ENCODE results near the gene PLCB1. TPM values are rescaled to one million over a fixed set of nuclear protein-coding genes. Genes with fewer than 3 reads are reported as not detected.
A peak's percentile ranks its signal among the peaks of the same experiment; 100 is the strongest.

The PLCB1 gene
- total RNA-seq, 2 experiments from 2014 or later: 0.63 to 1.5 TPM

DNA sequence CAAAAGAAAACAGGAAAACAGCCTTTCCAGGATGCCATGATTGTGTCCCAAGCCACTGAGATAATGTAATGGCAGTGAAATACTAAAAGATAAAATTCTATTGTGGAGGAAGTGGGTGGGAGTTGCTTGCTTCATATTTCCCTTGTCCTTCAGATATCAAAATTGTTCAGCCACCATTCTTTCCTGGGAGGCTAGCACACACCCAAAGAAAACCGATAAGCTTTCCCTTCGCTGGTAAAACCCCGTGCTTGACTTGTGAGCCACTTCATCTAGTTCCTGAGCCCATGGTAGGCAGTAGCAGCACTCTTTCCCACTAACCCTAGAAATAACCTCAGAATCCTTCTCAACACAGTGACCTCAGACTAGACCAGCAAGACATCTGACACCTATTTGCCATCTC, 579.4 kb downstream of the PLCB1 start:
- no peak for DNase-seq
- no peak for ATAC-seq
- Mint-ChIP-seq H3K4me3 (no peak overlapping the region), H3K36me3 (ENCODE audit: low read depth) (no peaks in the 10 kb centered on the region), H3K27me3 (ENCODE audit: low read depth) (no peaks in the 10 kb centered on the region), H3K4me1 (ENCODE audit: low read depth) (no peaks in the 10 kb centered on the region), H3K9me3 (ENCODE audit: insufficient read depth) (no peaks in the 10 kb centered on the region), H3K27ac (no peak overlapping the region)
- ChIA-PET CTCF (interaction anchor here (4.3 kb wide), 1 partner anchor 11 kb away, joined by 21 read pairs; no protein-coding TSS in a partner anchor), POLR2A (no interaction called here)

DNA sequence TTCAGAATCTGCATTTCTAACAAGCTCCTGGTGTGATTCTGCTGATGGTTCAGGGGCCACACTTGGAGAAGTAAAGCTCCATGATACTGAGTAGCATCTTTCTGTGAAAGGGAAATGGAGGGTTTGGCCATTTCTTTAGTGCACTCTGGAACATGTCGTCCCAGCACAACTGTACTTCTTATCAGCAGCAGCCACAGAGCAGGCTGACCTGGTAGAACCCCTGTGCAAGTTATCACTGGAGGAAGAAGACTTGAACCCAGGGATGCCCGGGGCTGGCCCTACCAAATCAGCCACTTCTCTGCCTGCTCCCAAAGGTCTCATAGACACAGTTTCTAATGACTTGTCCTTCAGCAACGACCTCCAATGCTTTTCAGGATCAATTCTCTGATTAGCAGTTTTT, 582.1 kb downstream of the PLCB1 start:
- ATAC-seq (no peak), DNase-seq (no peak)
- Mint-ChIP-seq H3K27me3 (ENCODE audit: low read depth) (no peaks in the 10 kb centered on the region), H3K4me3 (no peak overlapping the region), H3K36me3 (ENCODE audit: low read depth) (no peaks in the 10 kb centered on the region), H3K27ac (no peak overlapping the region), H3K9me3 (ENCODE audit: insufficient read depth) (no peaks in the 10 kb centered on the region), H3K4me1 (ENCODE audit: low read depth) (no peaks in the 10 kb centered on the region)
- POLR2A ChIA-PET: no interaction called here
- CTCF ChIA-PET: interaction anchor here (4.3 kb wide), 1 partner anchor 8 kb away, joined by 21 read pairs; no protein-coding TSS in a partner anchor

DNA sequence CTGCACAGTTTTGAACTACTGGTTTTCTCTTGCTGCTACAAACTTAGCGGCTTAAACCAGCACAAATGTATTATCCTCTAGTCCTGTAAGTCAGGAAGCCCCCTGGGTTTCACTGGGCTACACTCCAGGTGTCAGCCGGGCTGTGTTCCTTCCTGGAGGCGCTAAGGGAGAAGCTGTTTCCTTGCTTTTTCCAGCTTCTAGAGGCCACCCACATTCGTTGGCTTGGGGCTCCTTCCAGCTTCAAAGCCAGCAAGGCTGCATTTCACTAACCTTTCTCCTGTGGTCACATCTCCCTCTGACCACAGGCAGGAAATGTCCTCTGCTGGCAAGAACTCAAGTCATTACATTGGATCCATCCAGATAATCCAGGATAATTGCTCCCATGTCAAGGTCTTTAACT, 586.2 kb downstream of the PLCB1 start:
- no peaks in the 10 kb centered on the region for H3K4me1 Mint-ChIP-seq (ENCODE audit: low read depth)
- DNase-seq (no peak), ATAC-seq (no peak)
- H3K27me3 Mint-ChIP-seq (ENCODE audit: low read depth): no peaks in the 10 kb centered on the region
- POLR2A ChIA-PET: no interaction called here
- H3K36me3 Mint-ChIP-seq (ENCODE audit: low read depth): no peaks in the 10 kb centered on the region
- H3K9me3 Mint-ChIP-seq (ENCODE audit: insufficient read depth): no peaks in the 10 kb centered on the region
- H3K27ac Mint-ChIP-seq: no peak overlapping the region
- CTCF ChIA-PET: interaction anchor here (0.7 kb wide), 1 partner anchor 675 kb away, joined by 3 read pairs; no protein-coding TSS in a partner anchor
- H3K4me3 Mint-ChIP-seq: no peak overlapping the region

DNA sequence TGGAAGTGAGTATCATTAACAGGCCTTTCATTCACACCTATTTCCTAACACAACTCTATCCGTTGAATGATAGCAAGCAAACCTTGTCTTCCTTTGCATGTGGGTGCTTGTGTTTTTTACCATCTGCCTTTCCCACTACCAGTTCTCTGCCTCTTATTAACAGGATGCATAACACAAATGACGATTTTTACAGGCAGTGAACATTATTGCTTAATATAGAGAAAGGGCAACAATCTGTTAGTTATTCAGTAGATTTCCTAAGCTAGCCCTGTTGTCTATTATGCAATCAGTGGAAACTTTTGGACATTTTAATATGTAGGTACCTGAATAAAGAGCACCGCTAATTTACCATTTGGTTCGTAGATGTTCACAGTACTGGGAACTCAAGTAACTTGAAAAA, 588.0 kb downstream of the PLCB1 start:
- ATAC-seq (no peak), DNase-seq (no peak)
- H3K9me3 Mint-ChIP-seq (ENCODE audit: insufficient read depth): no peaks in the 10 kb centered on the region
- no peak overlapping the region for H3K4me3 Mint-ChIP-seq
- H3K4me1 Mint-ChIP-seq (ENCODE audit: low read depth): no peaks in the 10 kb centered on the region
- no peaks in the 10 kb centered on the region for H3K36me3 Mint-ChIP-seq (ENCODE audit: low read depth)
- ChIA-PET POLR2A (no interaction called here), CTCF (interaction anchor here (1.3 to 4.5 kb wide), 5 partner anchors 331 to 784 kb away, joined by 5 to 82 read pairs (median 26); partner anchors contain the start of gene PLCB1)
- no peaks in the 10 kb centered on the region for H3K27me3 Mint-ChIP-seq (ENCODE audit: low read depth)
- H3K27ac Mint-ChIP-seq: no peak overlapping the region

DNA sequence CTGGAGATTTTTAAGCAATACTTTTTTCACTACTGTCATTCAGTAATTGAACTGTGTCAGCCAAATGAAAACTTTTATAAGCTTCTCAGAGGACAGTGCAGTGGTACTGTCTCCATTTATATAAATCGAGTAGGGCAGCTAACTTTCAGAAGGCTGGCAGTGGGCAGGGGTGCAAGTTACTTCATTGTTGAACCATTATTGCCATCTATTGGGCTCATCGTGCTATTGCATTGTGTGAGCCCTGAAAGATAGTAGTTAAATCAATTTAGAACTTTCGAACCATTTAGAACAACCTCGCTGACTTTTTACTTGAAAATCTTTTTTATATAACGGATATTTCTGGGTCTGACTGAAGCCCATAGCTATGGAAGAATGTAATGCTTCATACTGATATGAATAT, 589.0 kb downstream of the PLCB1 start:
- H3K4me3 Mint-ChIP-seq: no peak overlapping the region

DNA sequence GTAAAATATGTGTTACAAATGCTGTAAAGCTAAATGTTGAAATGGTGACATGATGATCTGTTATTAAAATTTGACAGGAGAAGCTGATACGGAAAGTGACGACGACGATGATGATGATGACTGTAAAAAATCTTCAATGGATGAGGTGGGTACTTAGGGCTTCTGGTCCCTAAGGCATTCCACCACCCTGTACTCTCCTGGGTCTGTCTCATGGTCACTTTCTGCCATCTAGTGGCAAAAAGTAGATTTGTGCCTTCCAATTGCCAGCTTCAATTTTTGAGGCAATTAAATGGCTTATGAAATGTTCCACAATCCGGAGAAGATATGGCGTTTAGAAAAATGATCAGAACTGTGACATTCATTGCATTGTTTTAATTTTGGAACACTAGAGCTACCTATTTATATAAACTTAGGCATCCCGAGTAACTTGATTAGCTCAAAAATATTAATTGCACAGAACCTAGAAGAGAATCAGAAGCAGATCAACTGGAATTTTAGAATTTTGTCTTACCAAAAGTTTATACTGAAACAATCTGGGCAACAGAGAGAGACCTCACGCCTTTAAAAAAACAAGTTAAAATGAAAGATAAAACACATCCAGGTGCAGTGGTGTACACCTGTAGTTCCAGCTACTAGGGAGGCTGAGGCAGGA, 590.3 kb downstream of the PLCB1 start:
- no peaks in the 10 kb centered on the region for H3K36me3 Mint-ChIP-seq (ENCODE audit: low read depth)
- H3K9me3 Mint-ChIP-seq (ENCODE audit: insufficient read depth): no peaks in the 10 kb centered on the region
- H3K27ac Mint-ChIP-seq: no peak overlapping the region
- no peaks in the 10 kb centered on the region for H3K27me3 Mint-ChIP-seq (ENCODE audit: low read depth)
- ATAC-seq (no peak), DNase-seq (peak; percentile 44)
- H3K4me3 Mint-ChIP-seq: no peak overlapping the region
- CTCF ChIA-PET: interaction anchor here (0.7 to 4.5 kb wide), 49 partner anchors 9 to 1894 kb away, joined by 3 to 82 read pairs (median 4); partner anchors contain the start of gene PLCB1
- POLR2A ChIA-PET: no interaction called here
- H3K4me1 Mint-ChIP-seq (ENCODE audit: low read depth): no peaks in the 10 kb centered on the region

More for the DNA sequence above, 589.0 kb downstream of the PLCB1 start:
- no peaks in the 10 kb centered on the region for H3K9me3 Mint-ChIP-seq (ENCODE audit: insufficient read depth)
- H3K36me3 Mint-ChIP-seq (ENCODE audit: low read depth): no peaks in the 10 kb centered on the region
- H3K27ac Mint-ChIP-seq: no peak overlapping the region
- ChIA-PET POLR2A (no interaction called here), CTCF (interaction anchor here (0.9 to 4.5 kb wide), 28 partner anchors 9 to 1956 kb away, joined by 3 to 82 read pairs (median 8); partner anchors contain the start of gene PLCB1)
- ATAC-seq (no peak), DNase-seq (peak; percentile 36)
- H3K27me3 Mint-ChIP-seq (ENCODE audit: low read depth): no peaks in the 10 kb centered on the region
- no peaks in the 10 kb centered on the region for H3K4me1 Mint-ChIP-seq (ENCODE audit: low read depth)

DNA sequence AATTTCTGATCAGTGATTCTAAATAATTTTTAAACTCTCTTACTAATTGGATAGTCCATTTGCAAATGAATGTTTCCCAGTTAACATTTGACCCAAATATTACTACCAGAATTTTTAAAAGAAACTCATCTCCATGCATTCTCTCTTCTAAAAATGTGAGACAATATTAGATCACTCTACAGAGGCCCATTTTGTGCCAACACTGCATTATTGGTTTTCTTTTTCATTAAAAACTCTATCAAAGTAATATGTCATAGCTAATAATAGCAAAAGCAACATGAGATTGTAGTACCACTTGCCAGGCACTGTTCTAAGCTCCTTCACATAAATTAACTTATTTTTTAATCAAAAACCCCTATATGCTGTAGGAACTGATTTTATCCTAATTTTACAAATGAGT, 591.2 kb downstream of the PLCB1 start:
- no peak overlapping the region for H3K27ac Mint-ChIP-seq
- no peak for DNase-seq
- no peak overlapping the region for H3K4me3 Mint-ChIP-seq
- no peaks in the 10 kb centered on the region for H3K4me1 Mint-ChIP-seq (ENCODE audit: low read depth)
- no peaks in the 10 kb centered on the region for H3K36me3 Mint-ChIP-seq (ENCODE audit: low read depth)
- CTCF ChIA-PET: interaction anchor here (1.1 to 4.5 kb wide), 19 partner anchors 11 to 787 kb away, joined by 3 to 82 read pairs (median 10); partner anchors contain the start of gene PLCB1
- POLR2A ChIA-PET: no interaction called here
- no peak for ATAC-seq
- H3K27me3 Mint-ChIP-seq (ENCODE audit: low read depth): no peaks in the 10 kb centered on the region
- no peaks in the 10 kb centered on the region for H3K9me3 Mint-ChIP-seq (ENCODE audit: insufficient read depth)

DNA sequence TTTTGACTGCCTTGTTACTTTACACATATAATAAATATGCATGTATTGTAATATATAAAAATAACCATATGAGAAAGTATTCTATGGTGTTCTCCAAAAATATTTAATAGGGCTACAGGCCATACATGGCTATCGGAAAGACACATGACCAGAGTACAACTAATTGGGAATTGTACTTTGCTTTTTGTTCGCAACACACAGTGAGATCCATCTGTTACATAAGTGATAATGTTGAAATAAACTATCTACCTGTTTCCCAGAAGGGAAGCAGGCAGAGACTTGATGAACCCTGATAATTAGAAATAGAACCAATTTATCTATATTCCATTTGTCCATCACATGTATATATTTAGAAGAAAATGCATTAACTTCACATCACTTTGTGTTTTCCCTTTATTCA, 592.8 kb downstream of the PLCB1 start:
- no peaks in the 10 kb centered on the region for H3K4me1 Mint-ChIP-seq (ENCODE audit: low read depth)
- H3K4me3 Mint-ChIP-seq: no peak overlapping the region
- H3K27me3 Mint-ChIP-seq (ENCODE audit: low read depth): no peaks in the 10 kb centered on the region
- ChIA-PET POLR2A (no interaction called here), CTCF (no interaction called here)
- no peaks in the 10 kb centered on the region for H3K36me3 Mint-ChIP-seq (ENCODE audit: low read depth)
- H3K9me3 Mint-ChIP-seq (ENCODE audit: insufficient read depth): no peaks in the 10 kb centered on the region
- ATAC-seq (no peak), DNase-seq (no peak)
- no peak overlapping the region for H3K27ac Mint-ChIP-seq

DNA sequence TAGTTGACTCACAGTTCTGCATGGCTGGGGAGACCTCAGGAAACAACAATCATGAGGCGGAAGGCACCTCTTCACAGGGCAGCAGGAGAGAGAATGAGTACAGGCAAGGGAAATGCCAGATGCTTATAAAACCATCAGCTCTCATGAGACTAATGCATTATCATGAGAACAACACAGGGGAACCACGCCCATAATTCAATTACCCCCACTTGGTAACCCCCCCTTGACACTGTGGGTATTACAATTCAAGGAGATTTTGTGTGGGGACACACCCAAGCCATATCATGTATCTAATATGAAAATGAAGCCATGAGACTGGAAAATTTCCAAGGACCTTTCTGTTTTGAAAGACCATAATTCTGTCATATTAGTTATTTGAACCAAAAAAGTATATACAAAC, 594.4 kb downstream of the PLCB1 start:
- no peaks in the 10 kb centered on the region for H3K27me3 Mint-ChIP-seq (ENCODE audit: low read depth)
- CTCF ChIA-PET: no interaction called here
- ATAC-seq (no peak), DNase-seq (no peak)
- H3K4me3 Mint-ChIP-seq: no peak overlapping the region
- POLR2A ChIA-PET: no interaction called here
- no peaks in the 10 kb centered on the region for H3K4me1 Mint-ChIP-seq (ENCODE audit: low read depth)
- H3K9me3 Mint-ChIP-seq (ENCODE audit: insufficient read depth): no peaks in the 10 kb centered on the region
- no peak overlapping the region for H3K27ac Mint-ChIP-seq
- no peaks in the 10 kb centered on the region for H3K36me3 Mint-ChIP-seq (ENCODE audit: low read depth)

DNA sequence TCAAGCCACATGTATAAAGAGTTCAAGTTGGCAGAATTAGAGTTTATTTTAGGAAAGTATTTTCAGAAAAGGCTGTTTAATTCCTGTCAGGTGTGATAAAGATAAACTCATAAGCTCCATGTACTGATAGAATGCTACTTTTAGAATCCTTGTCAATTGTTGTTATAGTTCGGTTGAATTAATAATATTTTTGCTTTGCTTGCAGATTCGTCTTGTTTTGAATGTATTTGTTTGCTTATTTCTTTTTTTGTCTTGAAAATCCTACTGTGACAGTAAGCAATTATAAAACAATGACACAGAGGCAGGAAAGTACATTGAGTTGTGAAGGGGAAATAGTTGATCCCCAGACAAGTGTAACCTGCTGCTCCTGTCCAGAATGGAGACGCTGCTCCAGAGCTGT, 602.9 kb downstream of the PLCB1 start:
- H3K4me3 Mint-ChIP-seq: no peak overlapping the region
- no peak overlapping the region for H3K27ac Mint-ChIP-seq
- DNase-seq: no peak
- H3K4me1 Mint-ChIP-seq (ENCODE audit: low read depth): no peaks in the 10 kb centered on the region
- ATAC-seq: no peak
- POLR2A ChIA-PET: no interaction called here
- no peaks in the 10 kb centered on the region for H3K9me3 Mint-ChIP-seq (ENCODE audit: insufficient read depth)
- no peaks in the 10 kb centered on the region for H3K27me3 Mint-ChIP-seq (ENCODE audit: low read depth)
- CTCF ChIA-PET: interaction anchor here (1.2 to 2.7 kb wide), 3 partner anchors 13 to 22 kb away, joined by 3 to 26 read pairs (median 5); no protein-coding TSS in a partner anchor
- no peaks in the 10 kb centered on the region for H3K36me3 Mint-ChIP-seq (ENCODE audit: low read depth)

DNA sequence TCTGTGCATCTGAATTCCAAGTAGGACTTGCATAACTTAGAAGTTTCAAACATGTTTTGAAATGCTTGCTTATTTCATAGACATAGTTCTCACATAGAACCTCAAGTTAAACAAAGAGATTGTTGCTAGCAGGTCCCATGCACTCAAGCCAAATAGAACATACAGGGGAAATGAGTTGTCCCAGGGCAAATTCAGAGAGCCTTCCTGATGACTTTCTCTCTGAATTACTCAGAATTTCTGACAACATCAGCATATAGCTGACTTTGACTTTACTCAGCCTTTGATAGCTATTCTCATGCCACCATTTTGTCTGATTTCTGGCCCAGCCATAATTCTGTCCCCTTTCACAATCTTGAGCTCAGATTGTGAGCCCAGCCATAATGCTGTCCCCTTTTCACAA, 603.6 kb downstream of the PLCB1 start:
- no peaks in the 10 kb centered on the region for H3K9me3 Mint-ChIP-seq (ENCODE audit: insufficient read depth)
- ATAC-seq (no peak), DNase-seq (no peak)
- no peaks in the 10 kb centered on the region for H3K36me3 Mint-ChIP-seq (ENCODE audit: low read depth)
- POLR2A ChIA-PET: no interaction called here
- H3K27ac Mint-ChIP-seq: no peak overlapping the region
- no peaks in the 10 kb centered on the region for H3K4me1 Mint-ChIP-seq (ENCODE audit: low read depth)
- no peaks in the 10 kb centered on the region for H3K27me3 Mint-ChIP-seq (ENCODE audit: low read depth)
- H3K4me3 Mint-ChIP-seq: no peak overlapping the region
- CTCF ChIA-PET: interaction anchor here (0.7 to 2.7 kb wide), 3 partner anchors 14 to 85 kb away, joined by 3 to 26 read pairs (median 5); no protein-coding TSS in a partner anchor

DNA sequence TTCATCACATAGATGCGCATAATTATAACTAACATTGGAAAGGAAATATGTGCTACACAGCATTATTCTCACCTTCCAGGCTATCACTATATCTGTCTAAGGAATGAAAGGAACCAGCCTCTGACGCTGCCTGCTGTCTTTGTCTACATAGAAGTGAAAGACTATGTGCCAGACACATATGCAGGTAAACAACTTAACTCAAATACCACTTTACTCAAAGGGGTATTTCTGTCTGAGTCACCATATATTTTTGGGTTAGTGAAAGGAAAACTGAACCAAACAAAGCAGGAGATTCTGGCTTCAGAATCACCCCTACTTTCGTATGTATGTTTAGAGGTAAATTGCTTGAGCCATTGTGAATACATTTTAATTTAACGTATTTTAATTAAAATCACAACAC, 608.2 kb downstream of the PLCB1 start:
- Mint-ChIP-seq H3K36me3 (ENCODE audit: low read depth) (no peaks in the 10 kb centered on the region), H3K27ac (no peak overlapping the region), H3K9me3 (ENCODE audit: insufficient read depth) (no peaks in the 10 kb centered on the region), H3K4me3 (no peak overlapping the region), H3K4me1 (ENCODE audit: low read depth) (no peaks in the 10 kb centered on the region), H3K27me3 (ENCODE audit: low read depth) (peaks cover 2% of the 10 kb centered on the region)
- no peak for ATAC-seq
- ChIA-PET CTCF (no interaction called here), POLR2A (no interaction called here)
- DNase-seq: no peak

Data from activated CD8-positive, alpha-beta T cell treated with anti-CD3 and anti-CD28 coated beads, Interleukin-2, amount 10 ng/mL, durations not matched to agents 7 days and 5 days (primary cell).